Measurements from ENCODE around the gene XXYLT1.

DNA sequence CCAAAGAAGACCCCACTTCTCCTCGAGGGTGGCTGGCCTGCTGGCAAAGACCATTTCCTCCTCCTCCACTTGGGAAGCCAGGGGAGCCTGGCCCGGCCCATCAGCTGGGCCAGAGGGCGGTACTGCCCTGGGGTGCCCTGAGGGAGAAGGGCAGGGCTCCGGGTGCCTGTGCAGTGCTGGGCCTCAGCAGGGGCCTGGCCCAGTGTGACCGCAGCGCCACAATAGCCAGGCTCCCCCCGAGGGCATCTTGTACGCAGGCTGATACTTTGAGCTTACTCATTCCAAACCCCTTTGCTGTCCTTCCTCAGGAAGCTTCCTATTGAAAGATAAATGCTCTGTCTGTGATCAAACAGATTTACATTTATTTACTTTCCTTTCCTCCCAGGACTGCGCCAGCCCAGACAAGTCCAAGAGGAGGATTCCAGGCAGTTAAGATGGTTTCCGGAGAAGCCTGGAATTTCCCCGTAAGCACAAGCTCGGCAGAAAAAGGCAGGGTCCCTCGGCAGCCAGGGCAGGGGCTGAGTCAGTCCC lies 240.1 kb downstream of the XXYLT1 start:
- TF ChIP-seq POLR2A (IDR thresholded peaks at IDR 0.05; ENCODE audit: borderline replicate concordance, extremely low read depth, insufficient read depth, insufficient read length) (no peak), EZH2 (IDR thresholded peaks at IDR 0.05) (no peak), YY1 (IDR thresholded peaks at IDR 0.05; ENCODE audit: extremely low read depth, insufficient replicate concordance, low read depth, low read length) (no peak), CEBPB (IDR thresholded peaks at IDR 0.05; ENCODE audit: low read depth) (no peak), JUND (IDR thresholded peaks at IDR 0.05) (no peak), POLR2AphosphoS5 (IDR thresholded peaks at IDR 0.05; ENCODE audit: low read depth, low read length) (no peak), SIN3A (IDR thresholded peaks at IDR 0.05; ENCODE audit: low read depth) (no peak), ZFX (IDR thresholded peaks at IDR 0.05) (no peak), ZNF274 (IDR thresholded peaks at IDR 0.05; ENCODE audit: low read depth, low read length) (no peak), CBX3 (IDR thresholded peaks at IDR 0.05; ENCODE audit: low read depth) (no peak), SRF (IDR thresholded peaks at IDR 0.05; ENCODE audit: low read depth) (no peak)
- TF ChIP-seq, protein P1, sequence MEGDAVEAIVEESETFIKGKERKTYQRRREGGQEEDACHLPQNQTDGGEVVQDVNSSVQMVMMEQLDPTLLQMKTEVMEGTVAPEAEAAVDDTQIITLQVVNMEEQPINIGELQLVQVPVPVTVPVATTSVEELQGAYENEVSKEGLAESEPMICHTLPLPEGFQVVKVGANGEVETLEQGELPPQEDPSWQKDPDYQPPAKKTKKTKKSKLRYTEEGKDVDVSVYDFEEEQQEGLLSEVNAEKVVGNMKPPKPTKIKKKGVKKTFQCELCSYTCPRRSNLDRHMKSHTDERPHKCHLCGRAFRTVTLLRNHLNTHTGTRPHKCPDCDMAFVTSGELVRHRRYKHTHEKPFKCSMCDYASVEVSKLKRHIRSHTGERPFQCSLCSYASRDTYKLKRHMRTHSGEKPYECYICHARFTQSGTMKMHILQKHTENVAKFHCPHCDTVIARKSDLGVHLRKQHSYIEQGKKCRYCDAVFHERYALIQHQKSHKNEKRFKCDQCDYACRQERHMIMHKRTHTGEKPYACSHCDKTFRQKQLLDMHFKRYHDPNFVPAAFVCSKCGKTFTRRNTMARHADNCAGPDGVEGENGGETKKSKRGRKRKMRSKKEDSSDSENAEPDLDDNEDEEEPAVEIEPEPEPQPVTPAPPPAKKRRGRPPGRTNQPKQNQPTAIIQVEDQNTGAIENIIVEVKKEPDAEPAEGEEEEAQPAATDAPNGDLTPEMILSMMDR (IDR thresholded peaks at IDR 0.05 in 2 of 3, conservative IDR thresholded peaks at IDR 0.05 in 1 of 3; ENCODE audit: borderline replicate concordance in 1 of 3, insufficient read depth in 1 of 3, low read depth in 2 of 3, low read length in 2 of 3): no peak
- TF ChIP-seq, protein P2, sequence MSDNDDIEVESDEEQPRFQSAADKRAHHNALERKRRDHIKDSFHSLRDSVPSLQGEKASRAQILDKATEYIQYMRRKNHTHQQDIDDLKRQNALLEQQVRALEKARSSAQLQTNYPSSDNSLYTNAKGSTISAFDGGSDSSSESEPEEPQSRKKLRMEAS (IDR thresholded peaks at IDR 0.05): no peak

Measured in HCT116 (cell line).